Right atrium auricular region (tissue), 2 donors: ENCODE measurements around the gene C16orf95. TPM values are rescaled to one million over a fixed set of nuclear protein-coding genes. Genes with fewer than 3 reads are reported as not detected.

Experiments
- DNase-seq: peaks from one replicate; pipeline ENCODE4 v3.0.0-alpha.2; 2019; ENCODE audit warnings: low spot score
- H3K27ac ChIP-seq, 2 donors: fragments of 200-600 bp; sonication (generic); 1 replicate in 1 of 2; 2 replicates in 1 of 2; pipeline ENCODE4 v1.5.1; 2016 to 2019
- H3K27me3 ChIP-seq, 2 donors: fragments of 200-600 bp; sonication (generic); one replicate each; pipeline versions ENCODE4 v1.5.1 to v1.6.0; 2017 to 2019
- H3K36me3 ChIP-seq: fragments of 200-600 bp; sonication (generic); one replicate; pipeline ENCODE4 v1.5.1; 2016
- H3K4me1 ChIP-seq, 2 donors: fragments of 200-600 bp; sonication (generic); one replicate each; pipeline versions ENCODE4 v1.5.1 to v1.6.0; 2017 to 2019
- H3K4me3 ChIP-seq, 2 donors: fragments of 200-600 bp; sonication (generic); 1 replicate in 1 of 2; 2 replicates in 1 of 2; pipeline ENCODE4 v1.5.1; 2017 to 2019; ENCODE audit warnings: mild to moderate bottlenecking in 1 of 2, moderate library complexity in 1 of 2
- H3K9me3 ChIP-seq, 2 donors: fragments of 200-600 bp; sonication (generic); one replicate each; pipeline ENCODE4 v1.5.1; 2019
- CTCF ChIP-seq, 2 donors: fragments of 200-600 bp; sonication (generic); IDR thresholded peaks; one replicate each; pipeline ENCODE4 v1.5.1; 2019; ENCODE audit warnings: antibody characterized with exemption in 2 of 2
- total RNA-seq, 2 donors: library from RNA; depleted of rRNA; stranded (reverse); fragments of >200 nt; gene quantifications; one replicate each; pipeline ENCODE4 v1.1.0, GENCODE V29; 2016

The C16orf95 gene
- total RNA-seq, 2 donors from 2014 or later: 0.59 to 2.4 TPM

- no peaks in the 10 kb centered on the region for H3K9me3 ChIP-seq
- H3K27ac ChIP-seq: no peak overlapping the region
- H3K36me3 ChIP-seq: peaks cover 78% of the 10 kb centered on the region
- H3K4me3 ChIP-seq: no peak overlapping the region
- peaks cover 0 to 5% of the 10 kb centered on the region in 2 donors for H3K4me1 ChIP-seq
- no peak for TF ChIP-seq CTCF (IDR thresholded peaks at IDR 0.05)
- DNase-seq: no peak
- no peaks in the 10 kb centered on the region for H3K27me3 ChIP-seq
These were observed 22.0 kb upstream of the C16orf95 start for GRCh38 chr16:87339086-87339723.

- H3K4me1 ChIP-seq: no peaks in the 10 kb centered on the region
- H3K27me3 ChIP-seq: no peaks in the 10 kb centered on the region
- H3K9me3 ChIP-seq: no peaks in the 10 kb centered on the region
- H3K36me3 ChIP-seq: peaks cover 80% of the 10 kb centered on the region
- no peak for TF ChIP-seq CTCF (IDR thresholded peaks at IDR 0.05)
- no peak overlapping the region for H3K27ac ChIP-seq
- no peak overlapping the region for H3K4me3 ChIP-seq
- DNase-seq: no peak
These were observed 21.1 kb upstream of the C16orf95 start for GRCh38 chr16:87338155-87338765.

- no peaks in the 10 kb centered on the region for H3K27me3 ChIP-seq
- no peaks in the 10 kb centered on the region for H3K9me3 ChIP-seq
- DNase-seq: no peak
- H3K27ac ChIP-seq: no peak overlapping the region
- H3K36me3 ChIP-seq: peaks cover 76% of the 10 kb centered on the region
- no peak overlapping the region for H3K4me3 ChIP-seq
- H3K4me1 ChIP-seq: no peaks in the 10 kb centered on the region
- TF ChIP-seq CTCF (IDR thresholded peaks at IDR 0.05): no peak
These were observed 20.1 kb upstream of the C16orf95 start for GRCh38 chr16:87337262-87337771.

- H3K36me3 ChIP-seq: peaks cover 69% of the 10 kb centered on the region
- no peak for DNase-seq
- no peak for TF ChIP-seq CTCF (IDR thresholded peaks at IDR 0.05)
These were observed 19.4 kb upstream of the C16orf95 start for GRCh38 chr16:87336434-87337240.

GRCh38 chr16:87335625-87336433, 18.6 kb upstream of the C16orf95 start:
- no peak for TF ChIP-seq CTCF (IDR thresholded peaks at IDR 0.05)
- no peak for DNase-seq
- no peaks in the 10 kb centered on the region for H3K9me3 ChIP-seq
- no peaks in the 10 kb centered on the region for H3K27me3 ChIP-seq
- H3K36me3 ChIP-seq: peaks cover 66% of the 10 kb centered on the region
- H3K27ac ChIP-seq: no peak overlapping the region
- no peak overlapping the region for H3K4me3 ChIP-seq
- H3K4me1 ChIP-seq: no peaks in the 10 kb centered on the region

More at GRCh38 chr16:87336434-87337240, 19.4 kb upstream of the C16orf95 start:
- Histone ChIP-seq H3K4me1 (no peaks in the 10 kb centered on the region), H3K9me3 (no peaks in the 10 kb centered on the region), H3K4me3 (no peak overlapping the region), H3K27ac (no peak overlapping the region), H3K27me3 (no peaks in the 10 kb centered on the region)
